HG03354 (cell line): Measurements from ENCODE around the gene GP1BA.

ENCODE experiments used
- ATAC-seq: cut with Tn5 transposase; IDR thresholded peaks from one replicate; pipeline ENCODE4 v1.9.1; 2021; ENCODE audit warnings: mild to moderate bottlenecking; ENCODE audit not compliant: unreplicated experiment, poor library complexity, severe bottlenecking

Gene GP1BA

DNA sequence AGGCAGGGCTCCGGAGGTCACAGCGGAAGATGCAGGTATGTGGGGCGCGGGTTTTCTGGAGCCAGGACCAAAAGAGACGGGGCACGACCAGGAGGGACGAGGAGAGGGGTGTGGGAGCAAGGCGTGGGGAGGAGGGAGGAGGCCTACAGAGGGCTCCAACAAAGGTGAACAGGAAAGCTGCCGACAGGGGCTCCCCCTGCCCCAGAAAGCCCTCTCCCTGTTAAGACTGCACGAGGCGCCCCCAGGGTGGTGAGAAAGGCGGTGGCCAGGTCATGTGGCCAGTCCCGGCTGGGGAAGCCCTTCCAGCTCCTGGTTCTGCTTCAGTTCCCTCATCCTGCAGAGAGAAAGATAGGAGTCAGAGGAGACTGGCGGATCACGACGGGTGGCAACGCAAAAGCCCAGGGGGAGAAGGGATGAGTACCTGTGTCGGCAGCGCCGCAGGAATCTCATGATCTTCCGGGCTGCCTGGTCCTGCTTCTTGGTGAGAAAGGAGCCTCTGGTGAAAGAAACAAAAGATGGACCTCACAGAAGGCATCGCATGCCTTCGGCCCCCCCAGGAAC, 36.5 kb downstream of the GP1BA start:
- ATAC-seq, result no peak

DNA sequence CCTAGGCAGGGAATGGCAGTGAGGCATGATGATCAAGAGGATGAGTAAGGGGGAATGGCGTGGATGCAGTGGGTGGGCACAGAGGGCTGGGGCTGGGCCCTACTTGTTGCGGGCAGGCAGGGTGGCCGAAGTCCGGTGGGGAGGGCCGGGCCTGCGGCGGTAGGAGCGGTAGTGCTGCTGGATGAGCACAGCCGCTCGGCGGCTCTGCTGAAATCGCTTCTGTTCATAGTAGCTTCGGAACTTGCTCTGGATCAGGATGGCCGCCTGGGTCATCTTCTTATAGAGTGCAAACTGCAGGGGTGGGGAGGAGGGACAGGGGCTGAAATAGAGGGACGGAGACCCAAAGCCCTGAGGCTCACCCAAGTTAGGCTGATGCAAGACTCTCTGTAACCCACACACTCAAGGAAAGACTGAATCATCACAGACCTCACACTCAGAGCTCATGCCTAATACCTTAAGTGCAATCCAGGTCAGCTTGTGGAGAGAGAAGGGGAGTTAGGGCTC, 37.0 kb downstream of the GP1BA start:
- ATAC-seq, result no peak

DNA sequence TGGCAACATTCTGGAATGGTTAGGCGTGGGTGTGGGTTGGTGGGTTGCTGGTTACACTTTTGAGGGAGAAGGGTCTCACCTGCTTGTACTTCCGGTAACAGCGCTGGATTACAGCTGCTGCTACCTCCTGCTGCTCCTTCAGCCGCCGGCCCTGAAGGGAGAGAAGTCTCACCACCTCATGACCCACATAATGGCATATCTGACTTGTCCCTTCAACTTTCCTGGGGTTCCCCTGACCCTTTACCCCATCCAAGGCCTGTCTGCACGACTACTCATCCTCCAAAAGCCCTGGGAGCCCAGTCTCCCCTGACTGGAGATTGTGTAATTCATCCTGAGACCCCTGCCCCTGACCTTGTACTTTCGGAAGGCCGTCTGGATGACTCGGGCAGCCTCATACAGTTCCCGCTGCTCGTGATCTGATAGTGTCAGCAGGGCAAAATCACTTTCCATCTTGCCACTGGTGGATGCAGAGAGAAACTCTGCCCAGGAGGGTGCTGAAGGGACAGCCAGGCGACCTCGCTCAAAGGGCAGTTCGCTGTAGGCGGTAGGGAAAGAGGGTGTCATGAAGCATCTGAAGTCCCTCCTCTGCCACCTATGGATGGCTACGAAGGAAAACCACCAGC, 37.6 kb downstream of the GP1BA start:
- ATAC-seq, result no peak

DNA sequence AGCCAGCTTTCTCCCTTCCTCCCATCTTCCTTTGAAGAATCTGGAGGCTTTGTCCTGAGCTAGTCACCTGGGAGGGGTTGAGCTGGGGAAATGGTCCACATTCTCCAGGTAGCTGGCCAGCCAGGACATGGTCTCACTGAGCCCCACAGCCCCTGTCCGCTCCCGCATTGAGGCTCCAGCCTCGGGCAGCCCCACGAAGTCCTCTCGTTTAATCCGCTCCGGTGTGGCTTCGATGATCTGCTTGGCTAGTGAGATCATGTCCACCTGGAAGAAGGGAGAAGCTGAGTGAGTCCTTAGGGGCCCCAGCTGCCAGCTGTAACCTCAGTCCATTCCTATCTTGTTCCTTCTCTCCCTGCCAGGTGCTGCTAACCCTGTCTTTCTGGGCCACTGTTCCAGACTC, 38.2 kb downstream of the GP1BA start:
- ATAC-seq, result no peak

DNA sequence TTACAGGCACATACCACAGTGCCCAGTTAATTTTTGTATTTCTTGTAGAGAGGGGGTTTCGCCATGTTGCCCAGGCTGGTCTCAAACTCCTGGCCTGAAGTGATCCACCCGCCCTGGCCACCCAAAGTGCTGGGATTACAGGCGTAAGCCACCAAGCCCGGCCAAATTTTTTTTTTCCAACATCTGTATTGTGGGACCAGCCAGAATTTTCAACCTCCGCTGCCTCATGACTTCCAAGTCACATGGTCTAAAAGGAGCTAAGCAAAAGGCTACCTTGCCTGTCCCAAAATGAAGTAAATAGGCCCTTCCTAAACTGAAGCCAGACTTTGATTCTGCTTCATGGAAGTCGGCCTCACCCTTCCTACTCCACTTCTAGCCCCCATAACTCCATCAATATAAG, 39.7 kb downstream of the GP1BA start:
- ATAC-seq, result no peak

DNA sequence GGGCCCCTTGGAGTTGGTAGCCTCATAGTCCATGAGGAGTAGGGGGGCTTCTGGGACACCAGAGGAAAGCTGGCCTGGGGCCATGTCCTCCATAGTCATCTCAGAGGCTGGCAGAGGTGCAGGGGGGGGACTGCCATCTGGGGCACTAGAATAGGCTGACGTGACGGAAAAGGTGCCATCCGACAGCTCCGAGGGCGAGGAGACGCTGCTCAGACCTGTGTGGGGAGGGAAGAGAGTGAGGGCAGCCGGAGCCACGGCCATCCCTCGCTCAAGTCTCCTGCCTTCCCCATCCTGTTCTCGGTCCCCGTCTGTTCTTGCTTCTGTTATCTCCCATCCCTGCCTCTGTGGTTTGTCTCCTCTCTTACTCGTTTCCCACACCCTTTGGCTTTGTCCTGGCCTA, 40.2 kb downstream of the GP1BA start:
- no peak for ATAC-seq

DNA sequence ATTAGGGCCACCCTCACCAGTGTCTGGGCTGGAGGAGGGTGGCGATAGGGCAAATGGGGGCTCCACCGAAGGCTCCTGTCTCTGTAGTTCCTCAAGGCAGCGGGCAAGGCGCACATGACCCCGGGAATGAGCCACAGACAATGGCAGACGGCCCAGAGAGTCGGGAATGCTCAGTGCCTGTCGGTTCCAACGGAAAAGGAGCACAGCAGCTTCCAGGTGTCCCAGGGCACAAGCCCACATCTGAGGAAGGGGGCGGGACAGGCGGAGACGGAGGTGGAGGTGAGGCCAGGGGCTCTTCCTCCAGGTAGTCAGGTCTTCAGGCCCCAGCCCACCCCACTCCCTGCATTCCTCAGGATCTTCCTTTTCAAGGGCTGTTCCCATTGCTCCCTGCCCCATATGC, 40.7 kb downstream of the GP1BA start:
- ATAC-seq, result no peak

DNA sequence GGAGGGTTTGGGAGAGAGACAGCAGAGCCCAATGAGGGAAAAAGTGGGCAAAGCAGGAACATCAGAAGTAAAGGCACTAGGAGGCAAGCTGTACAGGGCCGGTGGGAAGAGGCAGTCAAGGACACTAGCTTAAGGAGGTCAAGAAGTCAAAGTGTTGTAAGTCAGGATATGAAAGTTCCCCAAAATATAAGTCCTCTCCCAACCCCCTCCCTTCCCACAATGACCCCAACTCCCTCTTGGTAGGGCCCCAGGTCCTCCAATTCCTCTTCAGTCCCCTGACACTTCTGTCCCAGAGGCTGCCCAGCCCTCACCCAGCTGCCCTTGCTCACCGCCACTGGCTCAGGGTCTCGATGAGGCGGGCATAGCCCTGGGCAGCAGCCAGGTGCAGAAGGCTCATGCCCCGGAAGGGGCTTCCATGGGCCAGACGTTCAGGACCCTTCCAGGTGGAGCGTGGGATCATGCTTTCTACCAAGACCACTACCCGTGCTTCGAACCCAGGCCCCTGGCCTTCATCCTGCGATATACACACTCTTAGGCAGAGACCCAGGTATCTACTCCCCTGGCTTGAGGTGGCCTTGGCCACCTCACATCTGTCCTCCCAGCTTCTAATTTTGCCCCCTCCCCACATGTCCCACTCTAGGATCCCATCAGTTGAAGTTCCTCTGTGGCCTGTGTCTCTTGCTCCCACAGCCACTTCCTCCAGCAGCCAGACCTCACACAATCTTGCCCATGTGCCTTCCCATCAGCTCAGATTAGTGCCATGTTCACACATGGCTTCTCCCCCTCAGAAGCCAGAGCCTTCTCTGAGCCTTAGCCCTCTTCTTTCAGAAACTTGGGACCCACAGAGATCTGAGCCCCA, 41.4 kb downstream of the GP1BA start:
- ATAC-seq, result no peak

DNA sequence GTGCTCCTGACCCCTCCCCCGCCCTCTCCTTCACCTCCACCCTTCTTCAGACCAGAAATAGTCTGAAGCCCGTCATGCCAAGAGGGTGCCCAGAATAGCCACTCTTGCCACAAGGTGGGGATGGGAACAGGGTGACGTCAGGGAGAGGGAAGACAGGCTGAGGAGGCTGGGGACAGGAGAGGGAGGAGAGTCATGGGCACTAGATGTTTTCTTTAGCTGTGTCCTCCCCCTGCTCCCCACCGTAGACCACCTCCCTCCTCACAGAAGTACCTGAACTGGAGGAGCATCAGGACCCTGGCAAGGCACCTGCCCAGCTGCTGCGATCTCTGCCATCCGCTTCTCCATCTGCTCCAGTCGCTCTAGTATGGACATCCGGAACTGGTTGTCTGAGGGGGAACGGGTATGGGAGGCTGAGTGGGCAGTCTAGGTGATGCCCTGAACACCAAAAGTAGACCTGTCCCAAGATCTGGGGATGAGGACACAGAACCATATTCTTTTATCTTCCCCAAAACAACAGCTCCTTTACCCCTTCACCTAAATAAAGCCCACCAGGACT, 42.1 kb downstream of the GP1BA start:
- ATAC-seq, result no peak

DNA sequence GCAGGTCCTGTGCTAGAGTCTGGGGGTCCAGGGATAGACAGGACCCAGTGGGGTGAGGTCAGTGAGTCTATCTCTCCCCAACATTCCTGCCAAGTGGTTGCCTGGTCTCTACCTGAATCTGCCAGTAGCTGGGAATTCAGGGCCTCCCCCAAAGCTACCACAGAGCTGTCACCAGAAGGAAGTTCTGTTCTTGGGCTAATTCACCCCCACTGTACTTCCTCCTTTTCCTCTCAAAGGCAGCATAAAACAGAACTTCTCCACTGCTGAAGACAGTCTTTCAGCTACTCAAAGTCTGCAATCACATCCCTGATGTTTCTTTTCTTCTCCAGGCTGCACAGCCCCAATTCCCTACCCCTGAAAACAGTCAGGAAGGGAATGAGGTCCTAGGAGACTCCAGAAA, 46.6 kb downstream of the GP1BA start:
- ATAC-seq, result no peak

DNA sequence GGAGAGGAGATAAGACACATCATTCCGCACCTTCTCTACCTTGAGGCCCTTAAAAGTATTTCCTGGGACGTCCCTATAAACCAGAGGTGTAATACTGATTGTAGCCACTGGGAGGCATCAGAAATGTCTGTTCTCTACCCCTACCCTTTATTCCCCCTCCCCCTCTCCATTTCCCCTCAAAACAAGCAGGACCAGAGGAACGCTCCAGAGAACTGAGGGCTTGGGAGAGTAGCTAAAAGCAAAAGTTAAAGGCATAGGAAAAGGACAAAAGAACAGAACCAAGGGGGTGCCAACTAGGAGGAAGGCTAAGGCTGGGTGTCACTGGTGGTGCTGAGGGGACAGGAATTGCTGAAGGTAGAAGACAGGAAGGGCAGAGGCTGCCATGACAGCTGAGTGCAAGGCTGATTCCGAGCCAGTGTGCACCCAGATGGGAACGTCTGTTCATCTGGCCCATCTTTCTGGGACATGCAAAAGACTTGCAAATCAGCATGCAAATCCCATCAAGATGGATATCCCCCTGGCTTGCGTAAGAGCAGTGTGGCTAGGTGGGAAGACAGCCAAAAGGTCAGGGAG, 48.7 kb downstream of the GP1BA start:
- ATAC-seq, result no peak

DNA sequence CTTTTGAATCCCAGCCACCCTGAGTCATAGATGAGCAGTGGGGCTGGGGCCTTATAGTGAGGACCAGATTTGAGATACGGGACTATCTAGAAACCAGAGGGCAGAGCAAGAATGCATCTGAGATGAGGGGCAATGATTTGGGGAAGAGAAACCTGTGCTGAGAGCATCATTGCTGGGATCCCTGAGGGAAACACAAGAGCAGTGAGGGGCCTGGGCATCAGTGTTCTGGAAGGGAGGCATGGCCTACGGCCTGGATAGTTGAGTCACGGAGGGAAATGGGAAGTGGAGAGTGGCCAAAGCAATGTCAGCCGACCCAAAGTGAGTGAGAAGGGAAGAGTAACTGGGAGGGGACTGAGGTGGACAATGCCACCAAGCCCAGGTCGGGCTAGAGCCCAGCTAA, 50.2 kb downstream of the GP1BA start:
- ATAC-seq, result no peak
